Stimulated activated CD8-positive, alpha-beta memory T cell treated with anti-CD3 and anti-CD28 coated beads, Interleukin-7, amount 100 ng/mL, for 1 hour (primary cell): ENCODE results near the gene ASPDH.
"Not testable (repeated sequence)": the region's sequence is repeated elsewhere in the genome, so short reads cannot be mapped to it uniquely, and the experiment has no call there.

ENCODE experiments used
- DNase-seq, 2 donors: peaks; one replicate each; pipeline ENCODE4 v3.0.0-alpha.2; 2020; ENCODE audit warnings: low read depth in 2 of 2

Gene ASPDH

DNA sequence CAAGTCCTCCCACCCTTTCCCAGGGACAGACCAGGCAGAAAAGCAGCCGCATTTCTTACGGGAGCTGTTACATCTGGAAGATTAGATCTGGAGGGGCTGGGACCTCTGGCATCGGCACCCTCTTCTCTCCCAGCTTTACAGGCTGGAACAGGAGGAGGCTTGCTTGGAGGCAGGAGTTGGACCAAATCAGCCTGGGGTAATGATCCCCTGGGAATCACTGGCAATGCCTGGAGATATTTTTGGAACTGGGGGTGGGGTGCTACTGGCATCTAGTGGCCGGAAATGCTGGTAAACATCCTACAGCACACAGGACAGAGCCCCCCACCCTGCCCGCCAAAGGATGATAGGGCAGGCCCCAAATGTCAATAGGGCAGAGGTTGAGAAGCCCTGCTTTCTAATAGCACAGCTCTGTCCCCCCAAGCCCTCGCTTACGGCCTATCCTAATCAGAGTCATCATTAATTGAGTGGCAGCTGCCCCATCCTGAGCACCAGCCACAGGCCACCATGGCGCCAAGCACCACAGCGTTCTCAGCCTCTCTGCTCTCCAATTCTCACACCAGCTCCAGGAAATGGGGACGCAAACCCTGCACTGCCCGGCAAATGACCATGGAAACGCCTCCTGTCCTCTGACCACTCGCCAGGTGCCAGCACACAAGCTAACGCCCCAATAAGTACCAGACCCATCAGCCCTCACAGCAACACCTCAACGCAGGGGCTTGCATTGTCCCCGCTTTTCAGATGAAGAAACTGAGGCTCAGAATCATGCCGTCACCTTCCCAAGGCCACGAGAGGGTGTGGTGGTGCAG, 33.9 kb upstream of the ASPDH start:
- DNase-seq, result no peak

DNA sequence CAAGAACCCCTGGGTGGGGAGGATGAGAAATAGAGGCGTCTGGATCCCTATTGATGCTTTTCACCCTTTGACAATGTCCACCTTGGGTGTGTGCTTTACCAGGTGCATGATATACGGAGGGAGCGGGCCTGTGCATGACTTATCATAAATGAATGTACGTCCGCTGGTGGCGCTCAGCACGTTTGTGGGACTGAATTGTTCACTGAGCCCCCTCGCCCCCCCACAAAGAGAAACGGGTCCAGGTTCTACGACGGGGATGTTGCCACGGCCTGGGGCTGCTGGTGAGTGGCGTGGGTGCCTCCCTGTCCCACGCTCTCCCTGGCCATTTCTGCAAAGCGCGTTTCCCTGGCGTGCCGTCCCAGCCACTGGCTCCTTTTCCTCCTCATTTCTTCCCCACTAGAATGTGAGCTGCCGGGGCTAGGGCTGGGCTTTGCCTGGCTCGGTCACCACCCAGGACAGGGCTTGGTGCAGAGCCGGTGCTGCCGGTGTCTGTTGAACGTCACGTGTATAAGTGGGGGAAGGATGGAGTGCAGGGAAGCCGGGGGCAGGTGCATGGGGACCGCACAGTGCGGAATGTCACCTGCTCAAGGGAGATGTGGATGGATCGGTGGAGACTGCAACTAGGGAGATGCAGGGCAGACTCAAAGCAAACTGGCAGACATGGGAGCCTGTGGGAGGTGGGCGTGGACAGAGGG, 33.0 kb upstream of the ASPDH start:
- no peak for DNase-seq

- DNase-seq, result no peak
These were observed 29.2 kb upstream of the ASPDH start for GRCh38 chr19:50542943-50543342.

DNA sequence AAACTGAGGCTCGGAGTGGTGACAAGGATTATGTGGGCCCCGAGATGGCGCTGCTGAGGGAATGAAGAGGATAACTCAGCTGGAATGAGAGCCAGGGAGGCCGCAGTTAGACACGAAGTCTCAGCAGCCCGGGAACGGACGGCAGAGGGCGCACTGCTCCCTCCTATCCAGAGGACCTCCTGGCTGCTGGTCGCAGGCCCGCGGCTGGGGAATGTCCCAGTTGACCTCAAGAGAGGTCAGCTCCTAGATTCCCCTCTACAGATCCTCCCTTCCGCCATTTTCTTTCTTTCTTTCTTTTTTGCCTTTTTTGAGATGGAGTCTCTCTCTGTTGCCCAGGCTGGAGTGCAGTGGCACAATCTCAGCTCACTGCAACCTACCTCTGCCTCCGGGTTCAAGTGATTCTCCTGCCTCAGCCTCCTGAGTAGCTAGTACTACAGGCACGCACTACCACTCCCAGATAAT, 24.1 kb upstream of the ASPDH start:
- DNase-seq, result peak in 1 of 2 donors; percentile 37

GRCh38 chr19:50537306-50537685, 23.6 kb upstream of the ASPDH start:
- DNase-seq, result no peak

- DNase-seq, result no peak
These were observed 23.1 kb upstream of the ASPDH start for GRCh38 chr19:50536662-50537305.

DNA sequence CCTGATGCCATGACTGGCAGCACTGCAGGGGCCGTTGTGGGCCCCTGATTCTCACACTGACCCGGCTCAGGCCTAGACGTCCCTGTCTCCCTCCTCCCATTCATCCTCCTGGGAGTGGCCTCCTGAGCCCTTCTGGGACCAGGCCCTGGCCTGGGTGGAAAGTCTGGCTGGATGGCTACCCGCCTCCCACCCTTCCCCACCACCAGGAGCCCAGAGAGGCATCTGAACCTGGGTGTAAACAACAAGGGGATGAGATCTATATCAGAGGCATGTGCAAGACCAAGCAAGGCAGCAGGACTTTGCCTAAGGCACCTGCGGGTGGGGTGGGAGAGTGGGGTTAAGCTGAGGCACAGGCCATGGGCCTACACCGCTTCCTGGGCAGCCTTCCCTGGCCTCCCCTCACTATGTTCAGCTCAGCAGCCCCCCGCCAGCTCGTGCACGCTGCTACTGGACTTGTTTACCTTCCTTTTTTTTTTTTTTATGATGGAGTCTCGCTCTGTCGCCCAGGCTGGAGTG, 22.0 kb upstream of the ASPDH start:
- DNase-seq, result no peak

DNA sequence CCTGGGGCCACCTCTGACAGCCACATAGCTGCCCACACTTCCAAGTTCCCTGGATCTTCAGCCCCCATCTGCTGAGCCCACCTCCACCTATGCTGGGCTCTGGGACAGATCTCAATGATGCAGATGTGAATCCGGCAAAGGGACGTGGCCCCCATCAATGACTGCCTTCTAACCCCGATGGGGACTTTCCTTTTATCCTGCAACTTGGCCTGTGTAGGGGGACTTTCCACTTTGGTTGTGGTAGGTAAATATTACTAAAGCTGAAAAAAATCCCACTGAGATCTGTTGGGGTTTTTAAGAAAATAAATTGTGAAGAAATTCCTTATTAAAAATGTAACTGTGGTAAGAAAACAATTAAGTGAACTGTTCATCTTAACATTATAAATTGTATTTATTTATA, 20.8 kb upstream of the ASPDH start:
- no peak for DNase-seq

GRCh38 chr19:50532952-50533351, 19.2 kb upstream of the ASPDH start:
- no peak for DNase-seq

DNA sequence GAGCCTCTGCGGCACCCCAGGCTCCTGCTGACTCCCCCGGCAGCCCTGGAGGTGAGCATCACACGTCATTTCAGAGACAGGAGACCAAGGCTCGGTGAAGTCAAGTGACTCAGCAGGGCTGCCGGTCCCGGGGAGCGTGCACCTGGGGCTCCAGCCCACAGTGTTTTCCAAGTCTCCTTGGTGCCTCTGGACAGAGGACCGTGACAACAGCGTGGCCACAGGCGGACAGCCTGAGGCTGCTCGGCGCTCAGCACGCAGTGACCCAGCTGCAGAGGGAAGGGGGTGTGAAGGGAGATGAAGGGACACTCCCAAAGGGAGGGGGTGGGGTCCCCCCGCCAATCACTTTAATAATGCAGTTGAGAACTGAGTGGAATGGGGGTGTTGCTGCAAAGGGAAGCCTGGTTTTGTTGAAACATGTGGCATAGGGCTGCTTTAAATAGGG, 17.5 kb upstream of the ASPDH start:
- no peak for DNase-seq

- DNase-seq, result not testable (repeated sequence)
These were observed 14.3 kb upstream of the ASPDH start for GRCh38 chr19:50528052-50528451.

DNA sequence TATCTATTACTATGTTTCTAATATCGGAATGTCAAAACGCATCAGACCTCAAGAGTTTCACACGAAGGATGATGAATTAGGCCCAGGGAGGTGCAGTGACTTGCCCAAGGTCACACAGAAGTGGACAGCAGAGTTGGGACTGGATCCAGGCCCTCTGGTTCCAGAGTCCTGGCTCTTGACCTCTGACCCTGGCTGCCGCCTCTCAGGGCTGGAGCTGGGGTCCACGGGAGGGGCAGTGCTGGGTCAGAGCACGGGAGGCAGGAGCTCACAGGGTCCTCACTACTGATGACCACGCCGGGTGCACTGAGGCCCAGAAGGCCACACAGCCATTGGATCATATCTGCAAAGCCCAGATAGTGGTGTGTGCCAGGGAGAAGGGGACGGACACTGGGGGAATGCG, 9.2 kb upstream of the ASPDH start:
- DNase-seq, result no peak

- no peak for DNase-seq
These were observed 7.2 kb upstream of the ASPDH start for GRCh38 chr19:50520822-50521465.

DNA sequence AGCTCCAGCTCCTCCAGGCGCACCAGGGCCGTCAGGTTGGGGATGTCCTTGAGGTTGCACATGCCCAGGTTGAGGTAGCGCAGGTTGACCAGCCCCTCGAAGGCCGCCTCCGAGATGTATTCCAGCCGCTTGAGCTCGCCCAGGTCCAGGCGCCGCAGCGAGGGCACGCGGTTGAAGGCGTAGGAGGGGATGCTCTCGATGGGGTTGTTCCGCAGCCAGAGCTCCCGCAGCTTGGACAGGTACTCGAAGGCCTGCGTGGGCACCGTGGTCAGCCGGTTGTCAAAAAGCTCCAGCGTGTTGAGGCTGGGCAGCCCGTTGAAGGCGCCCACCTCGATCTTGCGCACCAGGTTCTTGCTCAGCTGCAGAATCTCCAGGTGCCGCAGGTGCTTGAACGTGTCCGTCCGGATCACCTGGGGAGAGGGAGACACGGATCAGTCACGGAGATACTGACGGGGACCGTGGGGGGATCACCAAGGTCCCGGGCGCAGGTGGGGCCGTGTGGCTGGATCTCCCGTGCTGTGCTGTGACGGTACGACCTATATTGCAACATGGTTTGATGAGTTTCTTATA, 5.4 kb upstream of the ASPDH start:
- DNase-seq, result no peak

GRCh38 chr19:50518091-50519005, 4.6 kb upstream of the ASPDH start:
- DNase-seq, result no peak

DNA sequence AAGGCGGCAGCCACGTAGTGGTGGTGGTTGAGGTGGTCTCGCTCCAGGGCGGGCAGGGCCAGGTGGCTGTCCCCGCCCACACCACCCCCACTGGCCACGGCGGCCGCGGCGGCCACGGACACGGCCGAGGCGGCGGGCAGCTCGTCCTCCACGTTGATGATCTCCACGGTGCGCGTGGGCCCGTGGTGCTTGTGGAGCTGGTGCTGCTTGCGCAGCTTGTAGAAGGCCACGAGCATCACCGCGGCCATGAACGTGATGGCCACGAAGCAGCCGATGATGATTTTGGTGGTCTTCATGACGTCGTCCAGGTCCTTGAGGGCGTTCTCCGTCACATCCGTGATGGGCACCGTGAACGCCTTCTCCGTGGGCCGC, 4.0 kb upstream of the ASPDH start:
- DNase-seq, result no peak

GRCh38 chr19:50516964-50517703, 3.4 kb upstream of the ASPDH start:
- no peak for DNase-seq

DNA sequence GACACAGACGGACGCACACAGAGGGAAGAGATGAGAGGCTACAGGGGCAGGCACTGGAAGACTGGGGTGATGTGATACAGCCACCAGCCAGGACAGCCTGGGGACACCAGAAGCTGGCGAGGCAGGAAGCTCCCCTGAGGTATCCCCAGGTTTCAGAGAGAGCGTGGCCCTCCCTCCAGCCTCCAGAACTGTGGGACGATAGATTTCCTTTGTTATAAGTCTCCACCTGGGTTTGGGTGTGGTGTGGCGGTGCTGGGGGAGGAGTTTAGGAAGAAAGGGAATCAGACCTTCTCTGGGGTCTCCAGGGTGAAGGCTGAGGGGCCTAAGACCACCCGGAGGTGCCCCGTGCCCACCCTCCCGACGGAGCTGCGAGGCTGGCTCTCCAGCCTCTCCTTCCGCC, 2.7 kb upstream of the ASPDH start:
- no peak for DNase-seq

GRCh38 chr19:50515168-50515561, 1.5 kb upstream of the ASPDH start:
- DNase-seq, result no peak
